ENCODE results near the gene TNFSF9. TPM values are rescaled to one million over a fixed set of nuclear protein-coding genes. Genes with fewer than 3 reads are reported as not detected.

Gene TNFSF9
- 9.9 and 10.7 TPM in 2 replicates for polyA plus RNA-seq (2012; rRNA removed)
- polyA plus RNA-seq (2012; cell fraction: cytosol; rRNA removed): 7.1 and 7.4 TPM in 2 replicates
- polyA plus RNA-seq (2012; cell fraction: nucleus; rRNA removed): 6.4 and 7.8 TPM in 2 replicates

GRCh38 chr19:6530386-6531162 lies at the start of gene TNFSF9:
TSS of gene TNFSF9 (plus strand) at chr19:6531026. CDS start at chr19:6531037, 11 bp downstream.
- H3K27me3 ChIP-seq (ENCODE audit: insufficient read depth): peaks cover 15% of the 10 kb centered on the region; the same call in 1 of the 2 replicates
- H3K4me2 ChIP-seq: peak within 1 kb of the TSS; percentile 100
- WGBS (ENCODE audit: low lambda C conversion rate): under 1% methylated on average over 24 of the region's 44 CpGs
- H3K4me1 ChIP-seq (ENCODE audit: control insufficient read depth in 1 of 2, insufficient read depth in 2 of 2, low read depth in 1 of 2, low read length in 1 of 2): no peaks in the 10 kb centered on the region; a peak in 1 of 4 replicates
- no peaks in the 10 kb centered on the region for H3K36me3 ChIP-seq (replicated peaks in 1 of 2; ENCODE audit: control insufficient read depth in 1 of 2, insufficient read depth in 2 of 2, low read length in 1 of 2)
- peak; percentile 90 for DNase-seq
- peak within 1 kb of the TSS; percentile 89 for H3K9ac ChIP-seq
- peak within 1 kb of the TSS; percentile 41 to 69 for H3K4me3 ChIP-seq (ENCODE audit: low read depth in 2 of 2, low read length in 1 of 2)
- CTCF ChIA-PET: interaction anchor here (0.7 kb wide), 1 partner anchor 20 kb away, joined by 3 read pairs; no protein-coding TSS in a partner anchor
- H3F3A ChIP-seq (replicated peaks; ENCODE audit: insufficient read depth): peaks cover 7% of the 10 kb centered on the region
- no peaks in the 10 kb centered on the region for H3K9me3 ChIP-seq
- TF ChIP-seq EP300 (IDR thresholded peaks at IDR 0.05; ENCODE audit: borderline replicate concordance in 1 of 2, low read depth in 1 of 2, low read length in 1 of 2) (no peak), CHD2 (IDR thresholded peaks at IDR 0.05; ENCODE audit: low read length, partially characterized antibody) (no peak), TAF1 (IDR thresholded peaks at IDR 0.05; ENCODE audit: borderline replicate concordance, low read depth, low read length) (peak; percentile 59; the same call in 1 of the 2 replicates), POLR2AphosphoS5 (IDR thresholded peaks at IDR 0.05; ENCODE audit: low read depth, low read length) (peak; percentile 82), USF1 (IDR thresholded peaks at IDR 0.05; ENCODE audit: borderline replicate concordance, low read depth) (peak; percentile 60; the same call in 1 of the 2 replicates), GABPA (IDR thresholded peaks at IDR 0.05; ENCODE audit: low read depth) (peak; percentile 68), FOXM1 (IDR thresholded peaks at IDR 0.05; ENCODE audit: low read depth) (no peak), RXRA (IDR thresholded peaks at IDR 0.05; ENCODE audit: borderline replicate concordance, low read depth) (no peak), ELF1 (IDR thresholded peaks at IDR 0.05) (no peak), SIN3A (IDR thresholded peaks at IDR 0.05; ENCODE audit: borderline replicate concordance, low read depth, low read length) (0 out of 2 replicates have a peak, but pooled peaks have one; percentile 48), RAD21 (IDR thresholded peaks at IDR 0.05; ENCODE audit: low read length) (no peak), TEAD4 (IDR thresholded peaks at IDR 0.05; ENCODE audit: borderline replicate concordance, insufficient read depth) (no peak), GATA2 (CRISPR knock-in tag; IDR thresholded peaks at IDR 0.05) (no peak), IRF3 (IDR thresholded peaks at IDR 0.05; ENCODE audit: low read depth, low read length) (no peak), MEF2A (IDR thresholded peaks at IDR 0.05; ENCODE audit: borderline replicate concordance, low read depth) (no peak)
- TF ChIP-seq, protein P1, sequence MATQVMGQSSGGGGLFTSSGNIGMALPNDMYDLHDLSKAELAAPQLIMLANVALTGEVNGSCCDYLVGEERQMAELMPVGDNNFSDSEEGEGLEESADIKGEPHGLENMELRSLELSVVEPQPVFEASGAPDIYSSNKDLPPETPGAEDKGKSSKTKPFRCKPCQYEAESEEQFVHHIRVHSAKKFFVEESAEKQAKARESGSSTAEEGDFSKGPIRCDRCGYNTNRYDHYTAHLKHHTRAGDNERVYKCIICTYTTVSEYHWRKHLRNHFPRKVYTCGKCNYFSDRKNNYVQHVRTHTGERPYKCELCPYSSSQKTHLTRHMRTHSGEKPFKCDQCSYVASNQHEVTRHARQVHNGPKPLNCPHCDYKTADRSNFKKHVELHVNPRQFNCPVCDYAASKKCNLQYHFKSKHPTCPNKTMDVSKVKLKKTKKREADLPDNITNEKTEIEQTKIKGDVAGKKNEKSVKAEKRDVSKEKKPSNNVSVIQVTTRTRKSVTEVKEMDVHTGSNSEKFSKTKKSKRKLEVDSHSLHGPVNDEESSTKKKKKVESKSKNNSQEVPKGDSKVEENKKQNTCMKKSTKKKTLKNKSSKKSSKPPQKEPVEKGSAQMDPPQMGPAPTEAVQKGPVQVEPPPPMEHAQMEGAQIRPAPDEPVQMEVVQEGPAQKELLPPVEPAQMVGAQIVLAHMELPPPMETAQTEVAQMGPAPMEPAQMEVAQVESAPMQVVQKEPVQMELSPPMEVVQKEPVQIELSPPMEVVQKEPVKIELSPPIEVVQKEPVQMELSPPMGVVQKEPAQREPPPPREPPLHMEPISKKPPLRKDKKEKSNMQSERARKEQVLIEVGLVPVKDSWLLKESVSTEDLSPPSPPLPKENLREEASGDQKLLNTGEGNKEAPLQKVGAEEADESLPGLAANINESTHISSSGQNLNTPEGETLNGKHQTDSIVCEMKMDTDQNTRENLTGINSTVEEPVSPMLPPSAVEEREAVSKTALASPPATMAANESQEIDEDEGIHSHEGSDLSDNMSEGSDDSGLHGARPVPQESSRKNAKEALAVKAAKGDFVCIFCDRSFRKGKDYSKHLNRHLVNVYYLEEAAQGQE (IDR thresholded peaks at IDR 0.05; ENCODE audit: low read depth, low read length): no peak
- TF ChIP-seq, protein P2, sequence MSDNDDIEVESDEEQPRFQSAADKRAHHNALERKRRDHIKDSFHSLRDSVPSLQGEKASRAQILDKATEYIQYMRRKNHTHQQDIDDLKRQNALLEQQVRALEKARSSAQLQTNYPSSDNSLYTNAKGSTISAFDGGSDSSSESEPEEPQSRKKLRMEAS (IDR thresholded peaks at IDR 0.05; ENCODE audit: low read depth): peak; percentile 43; the same call in 1 of the 2 replicates
- TF ChIP-seq, protein P3, sequence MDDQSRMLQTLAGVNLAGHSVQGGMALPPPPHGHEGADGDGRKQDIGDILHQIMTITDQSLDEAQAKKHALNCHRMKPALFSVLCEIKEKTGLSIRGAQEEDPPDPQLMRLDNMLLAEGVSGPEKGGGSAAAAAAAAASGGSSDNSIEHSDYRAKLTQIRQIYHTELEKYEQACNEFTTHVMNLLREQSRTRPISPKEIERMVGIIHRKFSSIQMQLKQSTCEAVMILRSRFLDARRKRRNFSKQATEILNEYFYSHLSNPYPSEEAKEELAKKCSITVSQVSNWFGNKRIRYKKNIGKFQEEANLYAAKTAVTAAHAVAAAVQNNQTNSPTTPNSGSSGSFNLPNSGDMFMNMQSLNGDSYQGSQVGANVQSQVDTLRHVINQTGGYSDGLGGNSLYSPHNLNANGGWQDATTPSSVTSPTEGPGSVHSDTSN (IDR thresholded peaks at IDR 0.05): no peak
- no peaks in the 10 kb centered on the region for H3K9me2 ChIP-seq
- POLR2A ChIA-PET: no interaction called here
- peak within 1 kb of the TSS; percentile 96 for H2AFZ ChIP-seq (ENCODE audit: low read depth)
- H4K20me1 ChIP-seq (ENCODE audit: insufficient read depth): no peaks in the 10 kb centered on the region
- peaks cover 14% of the 10 kb centered on the region for H3K79me2 ChIP-seq (ENCODE audit: insufficient read depth)
- peak within 1 kb of the TSS in 1 of 2 experiments; percentile 56; a peak in 2 of 4 replicates for H3K27ac ChIP-seq (ENCODE audit: low read depth in 2 of 2, low read length in 1 of 2)

All from SK-N-SH (cell line).